Duodenal mucosa (tissue), 2 donors: ENCODE results near the gene CAMK2B.

Experiments used
- H3K27ac ChIP-seq: one replicate; pipeline ENCODE4 v1.7.0; 2013; ENCODE audit warnings: low read depth, low read length
- H3K27me3 ChIP-seq, 2 donors: one replicate each; pipeline ENCODE4 v1.7.0; 2013; ENCODE audit warnings: low read length in 2 of 2, control low read depth in 1 of 2; ENCODE audit not compliant: insufficient read depth in 2 of 2, control insufficient read depth in 1 of 2
- H3K36me3 ChIP-seq, 2 donors: one replicate each; pipeline ENCODE4 v1.7.0; 2013; ENCODE audit warnings: low read length in 2 of 2, control low read depth in 1 of 2; ENCODE audit not compliant: insufficient read depth in 2 of 2, control insufficient read depth in 1 of 2
- H3K4me1 ChIP-seq, 2 donors: one replicate each; pipeline ENCODE4 v1.7.0; 2013; ENCODE audit warnings: low read length in 2 of 2, control low read depth in 1 of 2; ENCODE audit not compliant: insufficient read depth in 2 of 2, control insufficient read depth in 1 of 2
- H3K4me3 ChIP-seq, 2 donors: one replicate each; pipeline ENCODE4 v1.7.0; 2013; ENCODE audit warnings: low read length in 2 of 2, low read depth in 1 of 2
- H3K9ac ChIP-seq, 2 donors: one replicate each; pipeline ENCODE4 v1.7.0; 2013; ENCODE audit warnings: low read length in 2 of 2, low read depth in 1 of 2
- H3K9me3 ChIP-seq, 2 donors: one replicate each; pipeline ENCODE4 v1.7.0; 2013; ENCODE audit warnings: low read length in 2 of 2, control low read depth in 1 of 2; ENCODE audit not compliant: control insufficient read depth in 1 of 2

Gene CAMK2B

GRCh38 chr7:44194562-44195145, 130.7 kb downstream of the CAMK2B start:
- H3K36me3 ChIP-seq = no peaks in the 10 kb centered on the region
- H3K4me3 ChIP-seq = no peak overlapping the region
- no peaks in the 10 kb centered on the region for H3K9me3 ChIP-seq
- H3K9ac ChIP-seq = no peak overlapping the region
- no peak overlapping the region for H3K27ac ChIP-seq
- no peaks in the 10 kb centered on the region for H3K4me1 ChIP-seq
- H3K27me3 ChIP-seq = peaks cover 4 to 7% of the 10 kb centered on the region in 2 donors

- Histone ChIP-seq H3K36me3 (no peaks in the 10 kb centered on the region), H3K27ac (no peak overlapping the region), H3K27me3 (peaks cover 4 to 7% of the 10 kb centered on the region in 2 donors), H3K9ac (no peak overlapping the region), H3K4me1 (no peaks in the 10 kb centered on the region), H3K4me3 (no peak overlapping the region), H3K9me3 (no peaks in the 10 kb centered on the region)
These were observed 131.3 kb downstream of the CAMK2B start for GRCh38 chr7:44194069-44194468.

GRCh38 chr7:44193011-44193802, 132.2 kb downstream of the CAMK2B start:
- no peaks in the 10 kb centered on the region for H3K9me3 ChIP-seq
- no peak overlapping the region for H3K9ac ChIP-seq
- no peaks in the 10 kb centered on the region for H3K4me1 ChIP-seq
- no peaks in the 10 kb centered on the region for H3K36me3 ChIP-seq
- H3K27me3 ChIP-seq = peaks cover 4 to 7% of the 10 kb centered on the region in 2 donors
- no peak overlapping the region for H3K4me3 ChIP-seq
- no peak overlapping the region for H3K27ac ChIP-seq

- Histone ChIP-seq H3K36me3 (no peaks in the 10 kb centered on the region), H3K27ac (no peak overlapping the region), H3K27me3 (peaks cover 0 to 3% of the 10 kb centered on the region in 2 donors), H3K9me3 (no peaks in the 10 kb centered on the region), H3K9ac (no peak overlapping the region), H3K4me3 (no peak overlapping the region), H3K4me1 (no peaks in the 10 kb centered on the region)
These were observed 134.2 kb downstream of the CAMK2B start for GRCh38 chr7:44191171-44191570.

DNA sequence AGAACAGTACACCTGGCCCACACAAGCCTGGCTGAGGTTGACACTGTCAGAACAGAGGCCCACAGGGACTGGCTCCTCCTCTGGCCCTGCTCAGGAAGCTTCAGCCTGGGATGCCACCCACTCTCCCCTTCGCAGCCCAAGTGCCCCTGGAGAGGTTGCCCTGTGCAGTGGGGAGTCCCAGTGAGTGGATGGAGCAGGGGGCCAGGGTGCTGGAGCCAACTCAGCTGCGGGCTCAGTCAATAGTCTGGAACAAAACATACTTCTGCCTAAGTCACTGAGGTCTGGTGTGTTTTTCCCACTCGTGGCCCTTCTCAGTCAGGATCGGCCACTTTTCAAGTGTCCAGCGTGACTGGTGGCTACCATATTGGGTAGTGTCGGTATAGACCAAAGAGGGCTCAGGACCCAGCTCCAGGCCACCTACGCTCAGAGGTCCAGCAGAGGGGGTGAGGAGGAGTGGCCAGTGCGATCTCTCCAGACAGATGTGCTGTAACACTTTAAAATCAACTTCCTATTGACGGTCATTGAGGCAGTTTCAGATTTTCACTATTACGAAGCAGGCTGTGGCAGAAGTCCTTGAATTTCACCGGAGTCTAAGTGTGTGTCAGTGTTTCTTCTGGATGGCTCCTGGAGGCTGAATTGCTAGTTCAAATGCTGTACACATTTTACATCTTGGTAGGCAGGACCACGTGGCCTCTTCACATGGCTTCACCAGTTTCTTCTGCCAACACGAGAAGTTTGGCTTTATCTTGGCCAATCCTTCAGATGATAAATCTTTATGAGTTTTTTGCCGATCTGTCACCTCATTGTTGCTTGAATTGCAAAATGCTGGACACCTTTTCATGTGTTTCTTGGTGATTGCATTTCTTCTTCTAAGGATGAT, 135.2 kb downstream of the CAMK2B start:
- H3K4me3 ChIP-seq = no peak overlapping the region
- peaks cover 0 to 3% of the 10 kb centered on the region in 2 donors for H3K27me3 ChIP-seq
- no peaks in the 10 kb centered on the region for H3K36me3 ChIP-seq
- H3K9ac ChIP-seq = no peak overlapping the region
- no peaks in the 10 kb centered on the region for H3K4me1 ChIP-seq
- no peak overlapping the region for H3K27ac ChIP-seq
- no peaks in the 10 kb centered on the region for H3K9me3 ChIP-seq

DNA sequence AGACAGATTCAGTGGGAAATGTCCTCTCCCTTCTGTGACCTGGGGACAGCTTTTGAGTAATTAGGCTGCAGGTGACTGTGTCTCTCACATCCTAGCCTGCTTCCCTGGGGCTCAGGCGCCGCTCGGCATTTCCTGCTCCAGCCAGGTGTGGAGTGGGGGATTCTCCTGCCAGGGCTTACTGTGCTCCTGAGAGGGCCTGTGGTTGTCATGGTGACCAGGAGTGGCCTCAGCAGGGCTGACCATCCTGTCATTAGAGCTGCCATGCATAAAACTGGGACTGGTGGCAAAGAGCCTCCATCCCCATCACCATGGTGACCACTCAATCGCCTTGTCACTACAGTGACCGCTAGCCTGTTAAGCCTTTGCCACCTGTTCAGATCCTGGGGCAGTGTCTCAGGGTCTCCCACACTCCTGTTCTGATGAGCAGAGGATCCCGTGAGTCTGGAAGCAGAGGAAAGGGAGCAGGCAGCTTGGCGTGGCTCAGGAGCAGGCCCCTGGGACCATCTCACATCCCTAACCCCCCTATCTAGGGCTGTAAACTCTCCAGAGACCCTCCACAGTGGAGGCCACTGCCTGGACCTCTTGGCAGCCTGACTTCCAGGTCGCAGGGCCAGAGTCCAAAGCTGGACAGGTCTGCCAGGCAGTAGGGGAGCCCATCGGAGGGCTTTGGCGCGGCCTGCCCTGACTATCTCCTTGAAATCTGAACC, 136.0 kb downstream of the CAMK2B start, which contains the start of gene GCK:
Gene GCK, minus strand, starts transcription at position 154 of the 707 bp plus-strand sequence. CDS start 486 bp downstream, outside the sequence.
- Histone ChIP-seq H3K4me3 (no peak within 1 kb of the TSS), H3K9me3 (no peaks in the 10 kb centered on the region), H3K27ac (no peak within 1 kb of the TSS), H3K9ac (no peak within 1 kb of the TSS), H3K36me3 (no peaks in the 10 kb centered on the region), H3K27me3 (peaks cover 0 to 3% of the 10 kb centered on the region in 2 donors), H3K4me1 (no peaks in the 10 kb centered on the region)

DNA sequence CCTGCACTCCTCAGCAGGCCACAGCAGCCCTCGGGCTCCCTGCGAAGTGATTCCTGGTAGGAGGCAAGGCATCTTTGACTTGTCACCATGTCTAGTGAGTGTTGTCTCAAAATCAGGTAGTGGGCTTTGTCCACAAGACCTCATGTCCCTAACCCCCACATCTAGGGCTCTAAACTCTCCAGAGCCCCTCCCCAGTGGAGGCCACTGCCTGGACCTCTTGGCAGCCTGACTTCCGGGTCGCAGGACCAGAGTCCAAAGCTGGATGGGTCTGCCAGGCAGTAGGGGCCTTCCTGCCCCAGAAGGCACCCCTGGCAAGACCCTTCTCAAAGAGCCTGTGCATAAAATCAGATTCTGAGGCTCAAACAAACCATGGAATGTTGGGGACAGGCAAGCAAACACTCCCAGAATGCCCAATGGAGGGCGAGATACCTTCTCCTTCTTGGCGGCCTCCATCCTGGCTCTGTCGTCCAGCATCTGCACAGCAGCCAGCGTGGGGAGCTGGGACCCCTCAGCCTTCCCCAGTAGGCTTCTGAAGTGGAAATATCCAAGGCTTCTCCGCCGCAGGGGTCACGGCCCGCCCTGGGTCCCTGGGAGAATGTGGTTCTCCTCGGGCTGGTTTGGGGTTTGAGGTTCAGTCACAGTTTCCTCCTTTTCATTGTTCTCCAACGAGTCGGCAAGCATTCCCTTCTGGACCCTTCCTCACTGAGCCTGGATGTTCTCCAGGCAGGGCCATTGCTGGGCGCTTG, 136.7 kb downstream of the CAMK2B start:
- H3K4me1 ChIP-seq = no peaks in the 10 kb centered on the region
- no peak overlapping the region for H3K4me3 ChIP-seq
- H3K27me3 ChIP-seq = peaks cover 0 to 3% of the 10 kb centered on the region in 2 donors
- no peak overlapping the region for H3K9ac ChIP-seq
- no peaks in the 10 kb centered on the region for H3K36me3 ChIP-seq
- H3K27ac ChIP-seq = no peak overlapping the region
- H3K9me3 ChIP-seq = no peaks in the 10 kb centered on the region

- Histone ChIP-seq H3K27ac (no peak overlapping the region), H3K4me1 (no peaks in the 10 kb centered on the region), H3K9ac (no peak overlapping the region), H3K4me3 (no peak overlapping the region), H3K36me3 (no peaks in the 10 kb centered on the region), H3K9me3 (peaks cover 2 to 4% of the 10 kb centered on the region in 2 donors), H3K27me3 (peaks cover 0 to 4% of the 10 kb centered on the region in 2 donors)
These were observed 137.6 kb downstream of the CAMK2B start for GRCh38 chr7:44187636-44188416.

DNA sequence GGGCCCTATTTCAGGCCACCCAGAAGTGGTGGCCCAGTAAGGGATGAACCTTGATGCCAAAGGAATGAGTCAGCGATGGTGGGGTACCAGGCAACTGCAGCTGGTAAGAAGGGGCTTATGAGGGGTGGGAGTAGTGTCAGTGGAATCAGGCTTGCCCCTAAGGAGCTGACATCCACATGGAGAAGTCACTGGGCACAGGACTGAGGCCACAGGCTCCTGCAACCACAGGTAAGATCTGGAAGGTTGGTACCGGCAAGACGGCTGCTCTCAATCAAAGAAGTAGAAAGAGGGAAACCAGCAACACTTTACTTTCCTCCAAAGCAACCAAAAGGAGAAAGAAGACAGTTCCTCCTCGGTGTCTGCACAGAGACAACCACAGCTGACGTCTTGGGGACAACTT, 138.7 kb downstream of the CAMK2B start:
- no peak overlapping the region for H3K27ac ChIP-seq
- H3K4me1 ChIP-seq = no peaks in the 10 kb centered on the region
- H3K4me3 ChIP-seq = no peak overlapping the region

More for the DNA sequence above, 138.7 kb downstream of the CAMK2B start:
- no peaks in the 10 kb centered on the region for H3K36me3 ChIP-seq
- H3K9ac ChIP-seq = no peak overlapping the region
- H3K9me3 ChIP-seq = peaks cover 8 to 9% of the 10 kb centered on the region in 2 donors
- peaks cover 0 to 3% of the 10 kb centered on the region in 2 donors for H3K27me3 ChIP-seq
